Cortex of kidney (tissue), 1 donor: ENCODE data around the gene CACNA2D3.

ENCODE experiments used
- DNase-seq: peaks from one replicate; lab custom pipeline; 2025; lab: John Stamatoyannopoulos, UW

The CACNA2D3 gene

DNA sequence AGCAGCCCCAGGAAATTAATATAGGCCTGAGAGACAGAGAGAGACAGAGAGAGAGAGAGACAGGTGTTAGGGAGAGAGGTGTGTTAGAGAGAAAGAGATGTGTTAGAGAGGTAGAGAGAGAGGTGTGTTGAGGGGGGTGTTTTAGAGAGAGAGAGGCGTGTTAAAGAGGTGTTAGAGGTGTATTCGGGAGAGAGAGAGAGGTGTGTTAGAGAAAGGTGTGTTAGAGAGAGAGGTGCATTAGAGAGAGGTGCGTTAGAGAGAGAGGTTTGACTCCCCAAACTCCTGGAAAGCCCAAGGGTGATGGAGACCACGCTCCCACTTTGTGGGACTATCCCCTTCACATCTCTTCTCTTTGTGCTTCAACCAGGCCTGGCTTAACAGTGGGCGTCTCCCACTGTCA, 95.5 kb downstream of the CACNA2D3 start:
- no peak for DNase-seq

- no peak for DNase-seq
These were observed 100.0 kb downstream of the CACNA2D3 start for GRCh38 chr3:54222316-54222715.

GRCh38 chr3:54223063-54223462, 100.7 kb downstream of the CACNA2D3 start:
- no peak for DNase-seq

- no peak for DNase-seq
These were observed 103.6 kb downstream of the CACNA2D3 start for GRCh38 chr3:54225841-54226528.

- no peak for DNase-seq
These were observed 106.5 kb downstream of the CACNA2D3 start for GRCh38 chr3:54228806-54229205.

DNA sequence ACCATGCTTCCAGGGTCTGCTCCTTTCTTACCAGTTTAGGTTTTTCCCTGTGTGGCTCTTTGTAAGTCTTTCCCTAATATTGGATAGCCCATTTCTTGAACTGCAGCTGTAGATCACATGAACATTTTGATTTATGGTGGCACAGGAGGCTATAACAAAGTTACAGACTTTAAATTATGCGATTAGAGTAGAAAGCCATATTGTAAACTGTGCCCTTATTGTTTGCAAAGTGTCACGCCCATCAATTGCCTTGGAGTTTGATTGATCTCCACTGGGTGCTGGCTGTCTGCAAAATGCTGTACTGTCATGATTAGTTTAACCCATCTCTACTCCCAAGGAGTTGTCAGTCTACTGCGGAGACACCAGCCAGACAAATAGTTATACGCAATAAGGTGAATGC, 110.3 kb downstream of the CACNA2D3 start:
- no peak for DNase-seq

DNA sequence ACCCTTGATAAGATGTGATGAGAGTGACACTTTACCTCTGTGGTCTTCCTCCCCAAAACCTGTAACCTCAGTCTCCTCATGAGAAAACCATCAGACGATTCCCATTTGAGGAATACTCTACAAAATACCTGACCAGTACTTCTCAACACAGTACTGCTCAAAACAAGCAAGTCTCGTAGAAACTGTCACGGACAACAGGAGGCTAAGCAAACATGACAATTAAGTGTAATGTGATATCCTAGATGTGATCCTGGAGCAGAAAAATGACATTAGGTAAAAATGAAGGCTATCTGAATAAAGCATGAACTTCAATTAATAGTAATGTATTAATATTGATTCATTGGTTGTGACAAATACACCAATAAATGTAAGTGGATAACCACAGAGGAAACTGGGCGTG, 113.6 kb downstream of the CACNA2D3 start:
- DNase-seq = no peak

DNA sequence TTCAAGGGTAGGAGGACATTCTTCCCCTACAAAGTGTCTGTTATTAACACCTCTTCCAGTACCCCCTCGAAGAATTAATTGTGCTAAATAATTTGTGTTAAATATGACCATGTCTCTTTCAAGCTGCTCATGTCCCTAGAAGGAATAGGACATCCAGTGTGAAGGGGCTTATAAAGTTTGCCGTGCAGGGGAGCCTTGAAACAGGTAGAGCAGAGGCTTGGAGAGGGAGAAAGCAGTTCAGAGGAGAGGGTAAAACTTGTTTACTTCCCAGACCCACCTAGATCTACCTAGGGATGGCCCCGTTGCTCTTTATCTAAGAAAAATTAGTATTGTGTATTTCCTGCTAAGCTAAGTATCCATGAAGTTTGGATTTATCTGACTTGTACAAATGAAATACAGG, 114.8 kb downstream of the CACNA2D3 start:
- DNase-seq = no peak

GRCh38 chr3:54237788-54238502, 115.6 kb downstream of the CACNA2D3 start:
- DNase-seq = no peak

DNA sequence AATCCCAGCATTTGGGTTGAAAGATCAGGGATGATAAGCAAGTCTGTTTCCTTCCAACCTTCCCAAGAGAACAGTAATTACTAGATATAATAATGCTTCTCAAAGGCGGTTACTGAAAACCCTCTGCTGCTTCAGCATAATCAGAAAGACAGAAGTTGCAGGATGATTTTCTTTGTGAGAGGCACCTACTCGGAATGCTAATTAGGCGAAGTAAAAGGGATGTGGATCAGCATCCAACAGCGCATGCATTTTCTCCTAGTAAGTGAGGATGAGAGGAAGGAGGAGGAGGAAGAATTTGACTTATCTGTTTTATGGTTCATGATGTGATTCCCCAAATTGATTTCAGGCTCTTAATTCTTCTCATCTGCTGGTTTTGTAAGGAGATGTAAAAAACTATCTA, 118.0 kb downstream of the CACNA2D3 start:
- DNase-seq = no peak

DNA sequence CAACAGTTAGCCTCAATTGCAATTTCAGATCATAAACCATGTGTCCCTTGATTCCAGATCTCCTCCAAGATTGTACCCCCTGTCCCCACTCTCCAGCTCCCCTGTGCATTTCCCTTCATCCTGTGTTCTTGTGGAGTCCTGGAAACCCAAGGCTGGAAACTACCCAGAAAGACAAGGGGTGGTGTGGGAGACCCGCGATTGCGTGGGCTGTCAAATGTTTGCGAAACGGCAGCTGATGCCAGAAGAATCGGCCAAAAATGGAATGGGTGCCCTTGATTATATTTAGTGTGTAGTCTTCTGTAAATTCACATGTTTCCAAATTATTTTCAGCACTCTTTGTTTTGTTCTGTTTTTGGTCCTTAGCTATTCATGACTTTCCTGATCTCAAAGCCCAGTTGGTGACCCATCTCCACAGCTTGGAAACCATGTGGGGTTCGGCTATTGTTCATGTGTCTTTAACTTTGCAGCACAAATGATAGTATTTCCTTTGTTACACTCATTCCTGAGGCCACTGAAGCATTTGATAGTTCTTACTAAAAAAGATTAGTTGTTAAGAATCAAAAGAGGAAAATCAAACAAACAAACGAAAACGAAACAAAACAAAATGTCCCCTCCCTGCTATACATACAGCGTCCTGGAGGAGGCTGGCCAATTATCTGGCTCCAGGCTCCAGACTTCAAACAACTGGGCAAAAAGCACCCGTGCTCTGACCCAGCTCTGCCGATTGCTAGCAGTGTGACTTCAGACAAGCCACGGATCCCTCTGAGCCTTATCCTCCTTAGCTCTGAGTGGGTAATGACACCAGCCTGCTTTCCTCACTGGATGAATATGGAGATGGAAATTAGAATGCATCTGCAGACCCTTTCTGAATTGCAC, 120.9 kb downstream of the CACNA2D3 start:
- DNase-seq = no peak

DNA sequence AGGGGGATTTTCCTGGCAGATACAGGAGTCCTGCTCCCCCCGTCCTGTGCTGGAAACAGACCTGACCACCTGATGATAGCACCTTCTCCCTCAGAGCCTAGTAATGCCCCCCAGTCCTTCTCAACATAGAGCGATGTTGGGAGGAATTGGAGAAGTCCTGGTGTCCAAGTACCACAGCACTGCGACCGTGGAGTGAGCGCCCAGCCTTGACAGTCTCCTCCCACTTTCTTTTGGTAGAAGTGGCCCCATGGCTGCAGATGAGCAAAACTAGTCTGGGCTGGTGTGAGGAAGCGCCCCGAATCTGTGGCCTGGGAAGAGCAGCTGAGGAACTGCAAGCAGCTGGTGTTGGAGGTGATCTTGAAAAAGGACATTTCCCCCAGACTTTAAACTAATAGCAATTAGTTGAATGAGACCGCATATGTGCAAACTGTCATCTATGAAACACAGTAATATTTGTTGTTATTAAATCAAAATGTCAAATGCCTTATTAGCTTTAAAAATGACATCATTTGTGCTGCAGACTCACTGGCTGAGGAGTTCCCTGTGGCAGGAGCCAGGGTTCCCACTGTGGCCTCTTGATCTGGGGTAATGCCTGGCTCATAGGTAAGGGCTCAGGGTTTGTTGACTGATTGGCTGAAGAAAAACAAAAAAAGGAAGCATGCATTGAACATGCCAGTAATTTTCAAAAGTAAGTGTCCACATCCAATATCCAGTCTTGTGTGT, 121.8 kb downstream of the CACNA2D3 start:
- no peak for DNase-seq

GRCh38 chr3:54251705-54252104, 129.4 kb downstream of the CACNA2D3 start:
- no peak for DNase-seq

DNA sequence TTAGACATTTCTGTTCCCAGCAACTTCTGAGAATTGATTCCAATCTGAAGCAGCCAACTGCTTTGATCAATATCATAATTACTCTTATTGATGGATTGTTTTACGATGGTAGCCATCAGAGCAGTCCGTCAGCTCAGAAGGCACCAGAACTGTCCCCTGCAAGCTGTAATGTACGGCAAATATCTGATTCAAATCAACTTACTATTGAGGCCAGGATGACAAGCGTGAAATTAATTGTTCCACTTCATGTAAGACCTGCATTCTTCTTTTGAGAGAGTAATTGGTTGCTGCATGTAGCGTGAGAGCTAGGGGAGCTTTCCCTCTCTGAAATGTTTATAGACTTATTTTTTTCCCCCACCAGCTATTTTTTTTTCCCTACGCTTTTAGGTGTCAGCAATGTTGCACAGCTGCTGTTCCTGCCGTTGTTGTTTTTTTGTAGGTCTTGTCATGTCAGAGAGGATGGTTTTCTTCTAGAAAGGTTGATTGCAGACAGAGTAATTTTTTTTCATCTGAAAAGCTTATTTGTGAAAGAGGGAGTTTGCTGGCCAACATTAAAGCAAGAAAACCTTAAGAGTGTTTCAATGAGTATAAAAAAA, 134.9 kb downstream of the CACNA2D3 start:
- DNase-seq = no peak

DNA sequence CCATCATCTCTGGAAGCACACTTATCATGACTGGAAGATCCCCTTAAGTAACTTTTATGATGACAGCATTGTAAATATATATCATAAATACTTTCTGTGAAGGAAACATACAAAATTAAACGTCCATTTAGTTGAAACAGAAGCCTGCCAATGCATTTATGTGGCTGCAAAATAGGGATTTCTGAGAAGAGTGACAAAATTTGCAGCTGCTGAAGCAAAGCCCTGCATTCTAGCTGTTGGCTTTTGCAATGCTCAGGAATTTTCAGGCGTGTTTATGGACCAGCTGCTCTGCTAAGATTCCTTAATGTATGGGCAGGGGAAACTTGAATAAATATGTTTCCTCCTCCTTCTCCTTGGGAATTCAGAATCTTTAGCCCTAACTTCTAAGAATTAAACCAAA, 137.3 kb downstream of the CACNA2D3 start:
- DNase-seq = no peak

- DNase-seq = no peak
These were observed 138.8 kb downstream of the CACNA2D3 start for GRCh38 chr3:54261141-54261540.

DNA sequence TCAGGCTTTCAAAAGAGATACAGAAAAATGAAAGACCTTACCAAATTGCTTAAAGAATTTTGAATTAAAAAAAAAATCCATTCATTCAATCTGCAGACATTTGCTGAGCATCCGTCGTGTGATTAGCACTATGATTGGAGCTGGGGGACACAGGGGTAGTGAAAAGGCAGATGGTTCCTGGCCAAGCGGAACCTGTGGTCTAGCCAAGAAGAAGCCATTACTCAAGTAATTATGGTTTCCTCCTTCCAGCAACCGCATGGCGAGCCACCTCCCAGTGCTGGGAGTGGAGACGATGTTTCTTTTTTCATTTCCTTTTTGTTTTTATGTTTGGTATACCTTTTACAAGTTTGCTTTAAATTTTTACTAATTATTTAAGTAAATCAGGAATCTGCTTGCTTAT, 140.2 kb downstream of the CACNA2D3 start:
- DNase-seq = no peak

DNA sequence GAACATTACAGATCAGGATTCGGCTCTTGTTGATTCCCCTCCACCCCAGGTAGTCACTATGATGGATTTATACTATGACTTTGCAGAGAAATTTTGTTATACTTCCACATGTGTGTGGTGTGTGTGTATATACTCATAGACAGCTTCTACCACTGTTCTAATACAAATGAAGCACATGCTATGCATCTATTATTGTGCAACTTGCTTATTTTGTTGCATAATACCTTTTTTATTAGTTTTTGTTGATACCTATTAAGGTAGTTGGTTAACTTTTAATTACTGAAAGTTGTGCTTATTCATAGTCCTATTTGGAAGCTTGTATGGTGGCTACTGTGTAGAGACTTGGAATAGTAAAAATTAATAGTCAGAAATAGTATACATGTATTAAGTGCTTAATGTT, 140.6 kb downstream of the CACNA2D3 start:
- DNase-seq = no peak

DNA sequence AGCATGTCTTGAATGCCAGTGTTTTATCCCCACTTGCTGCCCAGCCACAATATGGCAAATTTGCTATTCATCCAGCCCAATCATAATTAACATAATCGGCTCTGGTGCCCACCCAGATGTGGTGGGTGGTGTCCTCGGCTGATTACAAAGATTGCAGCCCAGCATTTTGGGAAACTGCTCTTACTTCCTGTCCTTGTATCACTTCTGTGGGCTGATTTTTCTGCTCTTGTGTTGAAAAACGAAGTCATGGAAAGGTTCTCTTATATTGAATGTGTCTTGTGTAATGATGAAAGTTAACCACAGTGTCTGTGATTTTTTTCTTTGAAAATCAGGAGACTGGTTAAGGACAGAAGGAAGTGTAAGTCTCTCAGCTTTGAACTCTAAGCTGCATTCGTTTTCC, 141.7 kb downstream of the CACNA2D3 start:
- no peak for DNase-seq

- DNase-seq = no peak
These were observed 148.6 kb downstream of the CACNA2D3 start for GRCh38 chr3:54270816-54271526.

- no peak for DNase-seq
These were observed 151.4 kb downstream of the CACNA2D3 start for GRCh38 chr3:54273791-54274190.
